ENCODE results near the gene TMEM81. TPM values are rescaled to one million over a fixed set of nuclear protein-coding genes. Genes with fewer than 3 reads are reported as not detected.

Gene TMEM81
- total RNA-seq, 1 donor from 2014 or later = 3.6 TPM

GRCh38 chr1:205098242-205098641, 14.0 kb upstream of the TMEM81 start:
- no peaks in the 10 kb centered on the region for H3K9me3 Mint-ChIP-seq (ENCODE audit: unreplicated experiment)
- TF ChIP-seq CTCF (IDR thresholded peaks at IDR 0.05) = no peak
- no peaks in the 10 kb centered on the region for H3K27me3 Mint-ChIP-seq (ENCODE audit: unreplicated experiment)
- peaks cover 55% of the 10 kb centered on the region for H3K36me3 Mint-ChIP-seq (ENCODE audit: unreplicated experiment)
- H3K4me3 Mint-ChIP-seq (ENCODE audit: unreplicated experiment) = no peak overlapping the region
- H3K27ac Mint-ChIP-seq (ENCODE audit: unreplicated experiment) = no peak overlapping the region
- no peaks in the 10 kb centered on the region for H3K4me1 Mint-ChIP-seq (ENCODE audit: unreplicated experiment)
- no peak for DNase-seq (ENCODE audit: extremely low spot score, unreplicated experiment)

GRCh38 chr1:205095422-205095821, 11.2 kb upstream of the TMEM81 start:
- Mint-ChIP-seq H3K4me1 (ENCODE audit: unreplicated experiment) (no peaks in the 10 kb centered on the region), H3K36me3 (ENCODE audit: unreplicated experiment) (peaks cover 54% of the 10 kb centered on the region), H3K27ac (ENCODE audit: unreplicated experiment) (no peak overlapping the region), H3K9me3 (ENCODE audit: unreplicated experiment) (no peaks in the 10 kb centered on the region), H3K4me3 (ENCODE audit: unreplicated experiment) (no peak overlapping the region), H3K27me3 (ENCODE audit: unreplicated experiment) (no peaks in the 10 kb centered on the region)
- no peak for DNase-seq (ENCODE audit: extremely low spot score, unreplicated experiment)
- no peak for TF ChIP-seq CTCF (IDR thresholded peaks at IDR 0.05)

- no peaks in the 10 kb centered on the region for H3K27me3 Mint-ChIP-seq (ENCODE audit: unreplicated experiment)
- H3K4me1 Mint-ChIP-seq (ENCODE audit: unreplicated experiment) = no peaks in the 10 kb centered on the region
- DNase-seq (ENCODE audit: extremely low spot score, unreplicated experiment) = no peak
- H3K36me3 Mint-ChIP-seq (ENCODE audit: unreplicated experiment) = peaks cover 46% of the 10 kb centered on the region
- no peak overlapping the region for H3K27ac Mint-ChIP-seq (ENCODE audit: unreplicated experiment)
- TF ChIP-seq CTCF (IDR thresholded peaks at IDR 0.05) = no peak
- no peak overlapping the region for H3K4me3 Mint-ChIP-seq (ENCODE audit: unreplicated experiment)
- H3K9me3 Mint-ChIP-seq (ENCODE audit: unreplicated experiment) = no peaks in the 10 kb centered on the region
Measured at GRCh38 chr1:205091043-205091740, 6.9 kb upstream of the TMEM81 start.

GRCh38 chr1:205088341-205088740, 4.1 kb upstream of the TMEM81 start:
- Mint-ChIP-seq H3K27me3 (ENCODE audit: unreplicated experiment) (no peaks in the 10 kb centered on the region), H3K36me3 (ENCODE audit: unreplicated experiment) (peaks cover 53% of the 10 kb centered on the region), H3K27ac (ENCODE audit: unreplicated experiment) (no peak overlapping the region), H3K4me1 (ENCODE audit: unreplicated experiment) (no peaks in the 10 kb centered on the region), H3K9me3 (ENCODE audit: unreplicated experiment) (no peaks in the 10 kb centered on the region), H3K4me3 (ENCODE audit: unreplicated experiment) (no peak overlapping the region)
- DNase-seq (ENCODE audit: extremely low spot score, unreplicated experiment) = no peak
- no peak for TF ChIP-seq CTCF (IDR thresholded peaks at IDR 0.05)

GRCh38 chr1:205082431-205082830, 1.8 kb downstream of the TMEM81 start:
- Mint-ChIP-seq H3K4me3 (ENCODE audit: unreplicated experiment) (no peak overlapping the region), H3K4me1 (ENCODE audit: unreplicated experiment) (no peaks in the 10 kb centered on the region), H3K36me3 (ENCODE audit: unreplicated experiment) (peaks cover 26% of the 10 kb centered on the region), H3K9me3 (ENCODE audit: unreplicated experiment) (no peaks in the 10 kb centered on the region), H3K27me3 (ENCODE audit: unreplicated experiment) (no peaks in the 10 kb centered on the region), H3K27ac (ENCODE audit: unreplicated experiment) (no peak overlapping the region)
- TF ChIP-seq CTCF (IDR thresholded peaks at IDR 0.05) = no peak
- DNase-seq (ENCODE audit: extremely low spot score, unreplicated experiment) = no peak

Data from osteocyte (in vitro differentiated cells).